Measurements from ENCODE around the gene BCAS4.

Gene BCAS4

GRCh38 chr20:50883856-50884255 lies 89.0 kb downstream of the BCAS4 start:
- no peaks in the 10 kb centered on the region for H3K4me1 ChIP-seq (ENCODE audit: insufficient read depth, low read length)
- no peak overlapping the region for H3K9ac ChIP-seq (ENCODE audit: low read depth, low read length)
- no peak overlapping the region for H3K27ac ChIP-seq (ENCODE audit: low read length)
- TF ChIP-seq CTCF (IDR thresholded peaks at IDR 0.05; ENCODE audit: borderline replicate concordance, extremely low read depth, low read length, poor library complexity, severe bottlenecking) (no peak), EZH2 (IDR thresholded peaks at IDR 0.05; ENCODE audit: borderline replicate concordance, low read depth, low read length, severe bottlenecking) (no peak)
- no peak overlapping the region for H2AFZ ChIP-seq (ENCODE audit: low read depth, low read length)
- H3K36me3 ChIP-seq (ENCODE audit: insufficient read depth, low read length): peaks cover 13% of the 10 kb centered on the region
- no peaks in the 10 kb centered on the region for H3K9me3 ChIP-seq (ENCODE audit: insufficient read depth, low read length, severe bottlenecking)
- H3K4me2 ChIP-seq (ENCODE audit: insufficient read depth, low read length): no peak overlapping the region
- ATAC-seq (ENCODE audit: insufficient read depth, low read depth): 0 out of 3 replicates have a peak, but pooled peaks have one; percentile 7
- H3K27me3 ChIP-seq (ENCODE audit: insufficient read depth, low read length, poor library complexity): no peaks in the 10 kb centered on the region
- H4K20me1 ChIP-seq (ENCODE audit: insufficient read depth, low read length): peaks cover 40% of the 10 kb centered on the region; the same call in 1 of the 2 replicates
- no peak for DNase-seq
- H3K79me2 ChIP-seq (ENCODE audit: insufficient read depth, low read length): no peaks in the 10 kb centered on the region
- H3K4me3 ChIP-seq (ENCODE audit: low read depth in 1 of 2, low read length in 2 of 2): no peak overlapping the region

- ATAC-seq (ENCODE audit: insufficient read depth, low read depth) (peak; percentile 25; the same call in 1 of the 3 replicates), DNase-seq (no peak)
- no peaks in the 10 kb centered on the region for H3K4me1 ChIP-seq (ENCODE audit: insufficient read depth, low read length)
- H3K9ac ChIP-seq (ENCODE audit: low read depth, low read length): no peak overlapping the region
- peaks cover 25% of the 10 kb centered on the region for H3K36me3 ChIP-seq (ENCODE audit: insufficient read depth, low read length)
- H3K4me2 ChIP-seq (ENCODE audit: insufficient read depth, low read length): no peak overlapping the region
- TF ChIP-seq CTCF (IDR thresholded peaks at IDR 0.05; ENCODE audit: borderline replicate concordance, extremely low read depth, low read length, poor library complexity, severe bottlenecking) (no peak), EZH2 (IDR thresholded peaks at IDR 0.05; ENCODE audit: borderline replicate concordance, low read depth, low read length, severe bottlenecking) (no peak)
- H3K27me3 ChIP-seq (ENCODE audit: insufficient read depth, low read length, poor library complexity): no peaks in the 10 kb centered on the region
- H2AFZ ChIP-seq (ENCODE audit: low read depth, low read length): no peak overlapping the region
- H3K27ac ChIP-seq (ENCODE audit: low read length): no peak overlapping the region
- H3K79me2 ChIP-seq (ENCODE audit: insufficient read depth, low read length): no peaks in the 10 kb centered on the region
- H3K9me3 ChIP-seq (ENCODE audit: insufficient read depth, low read length, severe bottlenecking): no peaks in the 10 kb centered on the region
- H3K4me3 ChIP-seq (ENCODE audit: low read depth in 1 of 2, low read length in 2 of 2): no peak overlapping the region
- H4K20me1 ChIP-seq (ENCODE audit: insufficient read depth, low read length): peaks cover 50% of the 10 kb centered on the region; the same call in 1 of the 2 replicates
These were observed 90.2 kb downstream of the BCAS4 start for GRCh38 chr20:50885068-50885467.

GRCh38 chr20:50885781-50886180 lies 90.9 kb downstream of the BCAS4 start:
- Histone ChIP-seq H3K9ac (ENCODE audit: low read depth, low read length) (no peak overlapping the region), H3K27ac (ENCODE audit: low read length) (no peak overlapping the region), H2AFZ (ENCODE audit: low read depth, low read length) (no peak overlapping the region), H4K20me1 (ENCODE audit: insufficient read depth, low read length) (peaks cover 50% of the 10 kb centered on the region; the same call in 1 of the 2 replicates), H3K79me2 (ENCODE audit: insufficient read depth, low read length) (no peaks in the 10 kb centered on the region), H3K9me3 (ENCODE audit: insufficient read depth, low read length, severe bottlenecking) (no peaks in the 10 kb centered on the region), H3K4me1 (ENCODE audit: insufficient read depth, low read length) (no peaks in the 10 kb centered on the region), H3K36me3 (ENCODE audit: insufficient read depth, low read length) (peaks cover 32% of the 10 kb centered on the region), H3K27me3 (ENCODE audit: insufficient read depth, low read length, poor library complexity) (no peaks in the 10 kb centered on the region), H3K4me3 (ENCODE audit: low read depth in 1 of 2, low read length in 2 of 2) (no peak overlapping the region), H3K4me2 (ENCODE audit: insufficient read depth, low read length) (no peak overlapping the region)
- DNase-seq: no peak
- peak; percentile 18; the same call in 1 of the 3 replicates for ATAC-seq (ENCODE audit: insufficient read depth, low read depth)
- no peak for TF ChIP-seq EZH2 (IDR thresholded peaks at IDR 0.05; ENCODE audit: borderline replicate concordance, low read depth, low read length, severe bottlenecking)
- no peak for TF ChIP-seq CTCF (IDR thresholded peaks at IDR 0.05; ENCODE audit: borderline replicate concordance, extremely low read depth, low read length, poor library complexity, severe bottlenecking)

All from DND-41 (cell line).